Vagina (tissue), 2 donors: ENCODE results near the gene NTF4. TPM values are rescaled to one million over a fixed set of nuclear protein-coding genes. Genes with fewer than 3 reads are reported as not detected.
"Not testable (repeated sequence)": the region's sequence is repeated elsewhere in the genome, so short reads cannot be mapped to it uniquely, and the experiment has no call there.

Source experiments
- DNase-seq, 2 donors: peaks; one replicate each; pipeline ENCODE4 v3.0.0-alpha.2; 2017; ENCODE audit errors: extremely low spot score in 2 of 2
- H3K27ac ChIP-seq: fragments of 200-600 bp; sonication (generic); one replicate; pipeline ENCODE4 v1.5.1; 2019
- H3K27me3 ChIP-seq: fragments of 200-600 bp; sonication (generic); one replicate; pipeline ENCODE4 v1.5.1; 2019
- H3K36me3 ChIP-seq, 2 donors: fragments of 200-600 bp; sonication (generic); one replicate each; pipeline ENCODE4 v1.5.1; 2017 to 2019
- H3K4me1 ChIP-seq: fragments of 200-600 bp; sonication (generic); one replicate; pipeline ENCODE4 v1.5.1; 2019
- H3K4me3 ChIP-seq, 2 donors: fragments of 200-600 bp; sonication (generic); 1 replicate in 1 of 2; 2 replicates in 1 of 2; pipeline ENCODE4 v1.5.1; 2016 to 2019
- H3K9me3 ChIP-seq: fragments of 200-600 bp; sonication (generic); one replicate; pipeline ENCODE4 v1.5.1; 2019
- CTCF ChIP-seq, 3 experiments: fragments of 450-650 bp in 2 of 3; fragments of 200-600 bp in 1 of 3; sonication (generic) in 1 of 3; IDR thresholded peaks; one replicate each; pipeline ENCODE4 v1.5.1; 2017 to 2019; ENCODE audit warnings: antibody characterized with exemption in 3 of 3, mild to moderate bottlenecking in 2 of 3, moderate library complexity in 2 of 3
- POLR2A ChIP-seq, 2 donors: fragments of 450-650 bp; IDR thresholded peaks; one replicate each; pipeline ENCODE4 v1.6.1; 2017; ENCODE audit warnings: antibody characterized with exemption in 2 of 2, mild to moderate bottlenecking in 2 of 2, moderate library complexity in 2 of 2
- POLR2AphosphoS5 ChIP-seq, 2 donors: sonication (generic); formaldehyde crosslinking; IDR thresholded peaks; one replicate each; pipeline ENCODE4 v1.9.0; 2017; ENCODE audit warnings: antibody characterized with exemption in 2 of 2, mild to moderate bottlenecking in 2 of 2, low read depth in 1 of 2; ENCODE audit not compliant: insufficient read depth in 1 of 2
- intact Hi-C: fragments of 100-400 bp; cut with DNase I; formaldehyde crosslinking; loops from one replicate; pipeline ENCODE4 v1.15.1; 2023
- total RNA-seq: library from RNA; depleted of rRNA; stranded (reverse); fragments of >200 nt; gene quantifications from one replicate; pipeline ENCODE4 v1.2.3, GENCODE V29; 2016

The NTF4 gene
- total RNA-seq, 1 donor from 2014 or later, result 6.1 TPM

DNA sequence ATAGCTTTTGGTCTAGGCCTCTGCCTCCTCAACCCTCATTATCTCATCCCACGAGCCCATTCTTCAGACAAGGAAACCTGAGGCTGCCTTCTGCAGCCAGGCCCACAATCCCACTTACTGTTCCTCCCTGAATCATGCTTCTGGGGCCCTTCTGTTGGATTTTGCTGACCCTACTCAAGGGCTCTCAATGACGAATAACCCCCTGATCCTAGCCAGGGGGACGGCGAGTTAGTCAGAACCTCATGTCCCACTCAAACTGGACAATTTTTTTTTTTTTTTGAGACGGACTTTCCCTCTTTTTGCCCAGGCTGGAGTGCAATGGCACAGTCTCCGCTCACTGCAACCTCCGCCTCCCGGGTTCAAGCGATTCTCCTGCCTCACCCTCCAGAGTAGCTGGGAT, 42.5 kb downstream of the NTF4 start:
- H3K4me1 ChIP-seq, result peaks cover 26% of the 10 kb centered on the region
- no peak overlapping the region for H3K4me3 ChIP-seq
- no peak for TF ChIP-seq POLR2AphosphoS5 (IDR thresholded peaks at IDR 0.05; ENCODE audit: insufficient read depth in 1 of 2, low read depth in 1 of 2)
- no peak for TF ChIP-seq CTCF (IDR thresholded peaks at IDR 0.05)
- no peak for TF ChIP-seq POLR2A (IDR thresholded peaks at IDR 0.05)
- no peak for DNase-seq
- intact Hi-C loops, result no loop called here
- H3K27ac ChIP-seq, result no peak overlapping the region
- peaks cover 6% of the 10 kb centered on the region for H3K27me3 ChIP-seq
- no peaks in the 10 kb centered on the region for H3K9me3 ChIP-seq
- H3K36me3 ChIP-seq, result no peaks in the 10 kb centered on the region

GRCh38 chr19:49020931-49021895, 43.4 kb downstream of the NTF4 start:
- intact Hi-C loops, result no loop called here
- Histone ChIP-seq H3K36me3 (no peaks in the 10 kb centered on the region), H3K27me3 (peaks cover 6% of the 10 kb centered on the region), H3K9me3 (no peaks in the 10 kb centered on the region), H3K27ac (no peak overlapping the region), H3K4me3 (no peak overlapping the region), H3K4me1 (peaks cover 26% of the 10 kb centered on the region)
- DNase-seq, result no peak
- TF ChIP-seq CTCF (IDR thresholded peaks at IDR 0.05) (no peak), POLR2A (IDR thresholded peaks at IDR 0.05) (no peak), POLR2AphosphoS5 (IDR thresholded peaks at IDR 0.05; ENCODE audit: insufficient read depth in 1 of 2, low read depth in 1 of 2) (no peak)

DNA sequence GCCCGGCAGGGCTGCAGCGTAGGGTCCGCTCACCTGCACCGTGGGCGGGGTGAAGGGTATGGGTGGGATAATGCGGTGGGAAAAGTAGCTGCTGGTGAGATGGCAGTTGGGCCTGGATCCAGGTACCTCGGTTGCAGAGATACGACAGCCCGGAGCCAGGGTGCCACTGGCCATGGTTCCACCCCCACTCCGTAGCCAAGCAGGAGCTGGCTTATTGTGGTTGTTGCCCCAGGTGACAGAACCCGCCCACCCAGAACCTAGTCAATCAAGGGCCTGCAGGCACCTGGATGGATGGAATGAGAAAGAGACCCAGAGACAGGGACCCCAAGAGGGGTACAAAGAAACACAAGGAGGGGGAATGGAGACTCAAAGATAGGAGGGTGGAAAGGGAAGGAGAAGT, 44.3 kb downstream of the NTF4 start:
- peaks cover 26% of the 10 kb centered on the region for H3K4me1 ChIP-seq
- intact Hi-C loops, result no loop called here
- TF ChIP-seq POLR2A (IDR thresholded peaks at IDR 0.05), result no peak
- TF ChIP-seq POLR2AphosphoS5 (IDR thresholded peaks at IDR 0.05; ENCODE audit: insufficient read depth in 1 of 2, low read depth in 1 of 2), result no peak
- TF ChIP-seq CTCF (IDR thresholded peaks at IDR 0.05), result no peak
- H3K36me3 ChIP-seq, result peaks cover 0 to 3% of the 10 kb centered on the region in 2 donors
- no peak for DNase-seq
- peaks cover 6% of the 10 kb centered on the region for H3K27me3 ChIP-seq
- no peak overlapping the region for H3K27ac ChIP-seq
- no peak overlapping the region for H3K4me3 ChIP-seq
- H3K9me3 ChIP-seq, result no peaks in the 10 kb centered on the region

GRCh38 chr19:49019242-49019932, 45.2 kb downstream of the NTF4 start:
- peaks cover 26% of the 10 kb centered on the region for H3K4me1 ChIP-seq
- TF ChIP-seq POLR2AphosphoS5 (IDR thresholded peaks at IDR 0.05; ENCODE audit: insufficient read depth in 1 of 2, low read depth in 1 of 2) (peak in 1 of 2 donors; percentile 15), POLR2A (IDR thresholded peaks at IDR 0.05) (no peak)
- no peak overlapping the region for H3K27ac ChIP-seq
- H3K36me3 ChIP-seq, result peaks cover 0 to 8% of the 10 kb centered on the region in 2 donors
- H3K4me3 ChIP-seq, result peak overlapping the region; percentile 44 to 45
- no peak for DNase-seq
- H3K9me3 ChIP-seq, result no peaks in the 10 kb centered on the region
- intact Hi-C loops, result no loop called here
- H3K27me3 ChIP-seq, result peaks cover 6% of the 10 kb centered on the region

DNA sequence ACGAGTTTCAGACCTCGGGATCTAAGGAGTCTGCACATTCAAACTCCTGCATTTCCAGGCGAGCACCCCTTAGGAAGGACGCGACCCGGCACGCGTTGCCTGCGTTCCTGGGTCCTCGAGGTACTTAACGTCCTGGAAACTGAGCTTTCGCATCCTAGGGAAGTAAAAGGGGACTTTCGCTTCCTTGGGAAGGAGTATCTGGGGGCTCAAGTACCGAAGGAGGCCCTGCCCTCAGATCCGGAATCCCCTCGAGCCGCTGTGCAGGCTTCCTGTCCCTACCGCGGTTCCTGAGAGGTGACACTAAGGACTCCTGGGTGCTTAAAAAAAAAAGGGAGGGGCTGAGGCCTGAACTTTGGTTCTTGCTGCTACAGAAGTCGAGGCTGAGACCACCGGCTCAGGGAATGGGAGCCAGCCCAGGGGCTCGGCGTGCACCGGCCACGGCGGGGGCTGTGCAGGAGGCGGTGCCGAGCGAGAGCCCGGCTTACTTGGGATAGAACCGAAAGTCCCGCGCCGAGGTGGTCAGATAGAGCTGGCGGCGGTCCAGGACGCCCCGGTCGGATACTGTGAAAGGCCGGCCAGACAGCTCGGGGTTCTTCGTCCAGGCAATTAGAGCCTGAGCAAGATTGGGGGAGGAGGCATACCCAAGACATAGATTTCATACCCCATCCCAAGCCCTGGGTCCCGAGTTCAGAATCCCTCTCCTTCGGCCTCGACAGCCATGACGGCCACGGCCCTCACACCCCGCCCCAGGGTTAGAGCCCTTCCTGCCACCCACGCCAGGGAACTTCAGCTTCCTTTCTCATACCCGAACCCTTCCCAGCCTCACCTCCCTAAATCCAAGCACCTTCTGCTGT, 46.0 kb downstream of the NTF4 start:
- H3K9me3 ChIP-seq, DNase-seq, H3K36me3 ChIP-seq, H3K27me3 ChIP-seq, intact Hi-C loops, H3K27ac ChIP-seq: not testable (repeated sequence)
- Histone ChIP-seq H3K4me1 (peaks cover 26% of the 10 kb centered on the region), H3K4me3 (peak overlapping the region; percentile 44 to 45)
